PFSK-1 (cell line): ENCODE data around the gene FOCAD.

Experiments used
- FOXP2 ChIP-seq: optimal IDR thresholded peaks from 2 replicates; pipeline ENCODE3; 2011; ENCODE audit warnings: borderline replicate concordance, control low read depth, inconsistent platforms; ENCODE audit not compliant: insufficient read depth; ENCODE audit errors: extremely low read length, extremely low read depth
- POLR2AphosphoS5 ChIP-seq: IDR thresholded peaks from 2 replicates; pipeline ENCODE4 v1.6.1; 2012; ENCODE audit warnings: low read depth, mild to moderate bottlenecking, control low read depth, low read length, moderate library complexity
- REST ChIP-seq, 2 experiments: IDR thresholded peaks; 2 replicates each; pipeline versions ENCODE4 v1.6.1 to v1.8.0; 2011 to 2012; ENCODE audit warnings: low read depth in 2 of 2, low read length in 2 of 2, control low read depth in 1 of 2, inconsistent platforms in 1 of 2, mild to moderate bottlenecking in 1 of 2, moderate library complexity in 1 of 2; ENCODE audit not compliant: insufficient read depth in 1 of 2
- SIN3A ChIP-seq: IDR thresholded peaks from 2 replicates; pipeline ENCODE4 v1.6.1; 2012; ENCODE audit warnings: mild to moderate bottlenecking, low read length, moderate library complexity, borderline replicate concordance; ENCODE audit not compliant: insufficient read depth
- TAF1 ChIP-seq: IDR thresholded peaks from 2 replicates; pipeline ENCODE4 v1.6.1; 2012; ENCODE audit warnings: low read length, control low read depth, borderline replicate concordance; ENCODE audit not compliant: insufficient read depth

Gene FOCAD

GRCh38 chr9:20642045-20642444 lies 42.0 kb upstream of the FOCAD start:
- TF ChIP-seq POLR2AphosphoS5 (no peak), TAF1 (no peak), FOXP2 (no peak), SIN3A (no peak), REST (IDR thresholded peaks at IDR 0.05; ENCODE audit: insufficient read depth in 1 of 2, low read depth in 2 of 2, low read length in 2 of 2) (no peak)

- TF ChIP-seq SIN3A (no peak), TAF1 (no peak), REST (IDR thresholded peaks at IDR 0.05; ENCODE audit: insufficient read depth in 1 of 2, low read depth in 2 of 2, low read length in 2 of 2) (no peak)
Observed at GRCh38 chr9:20643660-20644059, 40.4 kb upstream of the FOCAD start.

- TF ChIP-seq FOXP2 (no peak), TAF1 (no peak), REST (IDR thresholded peaks at IDR 0.05; ENCODE audit: insufficient read depth in 1 of 2, low read depth in 2 of 2, low read length in 2 of 2) (no peak), SIN3A (no peak), POLR2AphosphoS5 (no peak)
Observed at GRCh38 chr9:20646656-20647055, 37.4 kb upstream of the FOCAD start.

GRCh38 chr9:20649381-20649780 lies 34.7 kb upstream of the FOCAD start:
- TF ChIP-seq REST (IDR thresholded peaks at IDR 0.05; ENCODE audit: insufficient read depth in 1 of 2, low read depth in 2 of 2, low read length in 2 of 2), result no peak
- TF ChIP-seq SIN3A, result no peak
- TF ChIP-seq FOXP2, result no peak
- no peak for TF ChIP-seq TAF1
- TF ChIP-seq POLR2AphosphoS5, result no peak

- TF ChIP-seq REST (IDR thresholded peaks at IDR 0.05; ENCODE audit: insufficient read depth in 1 of 2, low read depth in 2 of 2, low read length in 2 of 2) (no peak), POLR2AphosphoS5 (no peak), FOXP2 (no peak), TAF1 (no peak), SIN3A (no peak)
Observed at GRCh38 chr9:20650313-20650712, 33.7 kb upstream of the FOCAD start.
